GM18519 (cell line): ENCODE results near the gene ZBTB34.
"Not testable (repeated sequence)": the region's sequence is repeated elsewhere in the genome, so short reads cannot be mapped to it uniquely, and the experiment has no call there.

Source experiments
- ATAC-seq: cut with Tn5 transposase; IDR thresholded peaks from one replicate; pipeline ENCODE4 v1.9.1; 2021; ENCODE audit warnings: mild to moderate bottlenecking, moderate library complexity; ENCODE audit not compliant: unreplicated experiment, low FRiP score

The ZBTB34 gene, protein sequence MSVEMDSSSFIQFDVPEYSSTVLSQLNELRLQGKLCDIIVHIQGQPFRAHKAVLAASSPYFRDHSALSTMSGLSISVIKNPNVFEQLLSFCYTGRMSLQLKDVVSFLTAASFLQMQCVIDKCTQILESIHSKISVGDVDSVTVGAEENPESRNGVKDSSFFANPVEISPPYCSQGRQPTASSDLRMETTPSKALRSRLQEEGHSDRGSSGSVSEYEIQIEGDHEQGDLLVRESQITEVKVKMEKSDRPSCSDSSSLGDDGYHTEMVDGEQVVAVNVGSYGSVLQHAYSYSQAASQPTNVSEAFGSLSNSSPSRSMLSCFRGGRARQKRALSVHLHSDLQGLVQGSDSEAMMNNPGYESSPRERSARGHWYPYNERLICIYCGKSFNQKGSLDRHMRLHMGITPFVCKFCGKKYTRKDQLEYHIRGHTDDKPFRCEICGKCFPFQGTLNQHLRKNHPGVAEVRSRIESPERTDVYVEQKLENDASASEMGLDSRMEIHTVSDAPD

DNA sequence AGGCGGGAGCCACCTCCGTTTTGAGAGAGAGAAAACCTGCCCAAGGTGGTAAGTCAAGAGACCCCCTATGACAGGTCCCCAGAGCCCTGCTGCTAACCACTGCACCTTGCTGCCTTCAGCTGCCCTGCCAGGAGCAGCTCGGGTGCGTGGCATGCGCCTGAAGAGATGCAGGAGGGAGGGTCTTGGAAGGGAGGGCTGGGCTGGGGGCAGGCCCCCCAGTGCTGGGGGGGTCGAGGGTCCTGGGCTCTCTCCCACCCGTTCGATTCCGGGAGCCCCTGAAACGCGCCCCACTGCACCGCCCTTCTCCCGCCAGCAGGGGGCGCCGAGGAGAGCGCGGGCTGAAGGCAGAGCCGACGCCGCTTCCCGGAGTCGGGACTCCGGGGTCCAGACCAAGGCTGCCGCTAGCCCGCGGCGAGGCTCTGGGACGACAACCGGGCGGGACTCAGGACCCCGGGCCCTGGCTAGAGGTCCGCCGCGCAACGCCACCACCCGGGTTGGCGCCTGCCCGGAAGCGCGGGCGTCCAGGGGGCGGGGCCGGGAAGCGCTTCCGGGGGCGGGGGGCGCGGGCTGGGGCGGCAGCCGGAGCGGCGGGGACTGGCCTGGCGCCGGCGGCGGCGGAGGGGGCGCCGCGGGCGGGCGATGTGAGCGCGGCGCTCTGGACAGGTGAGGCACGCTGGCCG lies at the start of gene ZBTB34:
ZBTB34 (plus strand) TSS at position 563 of the 680 bp plus-strand sequence. CDS start 18,761 bp downstream, outside the sequence.
- peak; percentile 48 for ATAC-seq

DNA sequence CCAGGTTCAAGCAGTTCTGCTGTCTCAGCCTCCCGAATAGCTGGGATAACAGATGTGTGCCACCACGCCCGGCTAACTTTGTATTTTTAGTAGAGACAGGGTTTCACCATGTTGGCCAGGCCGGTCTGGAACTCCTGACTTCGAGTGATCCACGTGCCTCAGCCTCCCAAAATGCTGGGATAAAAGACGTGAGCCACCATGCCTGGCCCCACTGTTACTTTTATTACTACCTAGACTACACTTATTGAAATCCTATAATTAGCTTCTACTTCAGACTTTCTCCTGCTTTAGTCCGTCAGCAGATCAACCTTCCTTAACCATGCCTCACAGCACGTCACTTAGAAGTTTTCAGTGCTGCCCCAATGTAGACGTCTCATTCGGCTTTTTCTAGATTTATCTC lies 47.4 kb upstream of the ZBTB34 start:
- ATAC-seq = no peak

DNA sequence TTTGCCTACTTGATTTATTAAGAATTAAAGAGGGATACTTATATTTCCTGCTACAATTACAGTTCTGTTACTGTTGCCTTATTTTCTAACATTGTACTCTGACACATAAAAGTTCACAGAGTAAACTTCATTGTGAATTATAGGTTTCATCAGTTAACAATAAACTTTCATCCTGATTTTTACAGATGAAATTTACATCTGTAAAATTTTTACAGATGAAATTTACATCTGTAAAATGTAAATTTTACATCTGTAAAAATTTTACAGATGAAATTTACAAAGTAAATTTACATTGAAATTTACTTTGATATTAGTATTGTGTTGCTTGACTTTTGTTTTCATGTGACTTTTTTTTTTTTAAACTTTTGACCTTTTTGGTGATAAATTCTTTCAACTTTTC lies 46.3 kb upstream of the ZBTB34 start:
- ATAC-seq = no peak

DNA sequence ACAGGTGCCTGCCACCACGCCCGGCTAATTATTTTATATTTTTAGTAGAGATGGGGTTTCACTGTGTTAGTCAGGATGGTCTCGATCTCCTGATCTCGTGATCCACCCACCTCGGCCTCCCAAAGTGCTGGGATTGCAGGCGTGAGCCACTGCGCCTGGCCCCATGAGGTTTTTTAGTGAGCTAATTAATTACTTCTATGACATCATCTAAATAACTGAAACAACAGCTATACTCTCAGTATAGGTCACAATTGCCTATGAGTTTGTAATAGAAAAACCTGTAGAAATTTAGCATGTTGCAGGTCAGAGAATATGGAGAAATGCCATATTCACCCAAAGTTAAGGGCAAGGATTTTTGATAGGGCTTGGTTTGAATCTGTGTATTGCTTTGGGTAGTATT lies 42.8 kb upstream of the ZBTB34 start:
- not testable (repeated sequence) for ATAC-seq

DNA sequence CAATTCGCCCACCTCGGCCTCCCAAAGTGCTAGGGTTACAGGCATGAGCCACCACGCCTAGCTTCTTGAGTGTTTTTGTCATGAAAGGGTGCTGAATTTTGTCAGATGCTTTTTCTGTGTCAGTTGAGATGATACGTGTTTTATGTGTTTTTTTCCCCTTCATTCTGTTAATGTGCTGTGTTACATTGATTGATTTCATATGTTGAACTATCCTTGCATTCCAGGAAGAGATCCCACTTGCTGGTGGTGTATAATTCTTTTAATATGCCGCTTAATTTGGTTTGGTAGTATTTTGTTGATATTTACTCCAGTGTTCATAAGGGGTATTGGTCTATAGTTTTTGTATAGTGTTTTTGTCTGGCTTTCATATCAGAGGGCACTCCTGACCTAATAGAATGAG lies 42.0 kb upstream of the ZBTB34 start:
- ATAC-seq = no peak

DNA sequence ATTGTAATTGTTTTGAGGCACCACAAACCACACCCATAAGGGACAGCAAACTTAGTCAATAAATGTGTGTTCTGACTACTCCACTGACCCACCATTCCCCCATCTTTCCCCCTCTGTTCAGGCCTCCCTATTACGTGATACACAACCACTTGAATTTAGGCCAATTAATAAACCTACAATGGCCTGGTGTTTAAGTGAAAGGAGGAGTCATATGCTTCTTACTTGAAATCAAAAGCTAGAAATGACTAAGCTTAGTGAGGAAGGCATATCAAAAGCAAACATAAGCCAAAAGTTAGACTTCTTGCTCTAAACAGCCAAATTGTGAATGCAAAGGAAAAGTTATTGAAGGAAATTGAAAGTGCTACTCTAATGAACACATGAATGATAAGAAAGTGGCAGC lies 41.0 kb upstream of the ZBTB34 start:
- ATAC-seq = no peak

DNA sequence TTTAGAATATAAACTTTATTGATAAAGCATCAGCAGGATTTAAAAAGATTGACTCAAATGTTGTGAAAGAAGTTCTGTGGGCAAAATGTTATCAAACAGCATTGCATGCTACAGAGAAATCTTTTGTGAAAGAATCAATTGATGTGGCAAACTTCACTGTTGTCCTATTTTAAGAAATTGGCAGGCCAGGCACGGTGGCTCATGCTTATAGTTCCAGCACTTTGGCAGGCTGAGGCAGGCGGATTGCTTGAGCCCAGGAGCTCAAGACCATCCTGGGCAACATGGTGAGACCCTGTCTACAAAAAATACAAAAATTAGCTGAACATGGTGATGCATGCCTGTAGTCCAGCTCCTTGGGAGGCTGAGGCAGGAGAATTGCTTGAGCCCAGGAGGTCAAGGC lies 38.2 kb upstream of the ZBTB34 start:
- ATAC-seq = no peak

DNA sequence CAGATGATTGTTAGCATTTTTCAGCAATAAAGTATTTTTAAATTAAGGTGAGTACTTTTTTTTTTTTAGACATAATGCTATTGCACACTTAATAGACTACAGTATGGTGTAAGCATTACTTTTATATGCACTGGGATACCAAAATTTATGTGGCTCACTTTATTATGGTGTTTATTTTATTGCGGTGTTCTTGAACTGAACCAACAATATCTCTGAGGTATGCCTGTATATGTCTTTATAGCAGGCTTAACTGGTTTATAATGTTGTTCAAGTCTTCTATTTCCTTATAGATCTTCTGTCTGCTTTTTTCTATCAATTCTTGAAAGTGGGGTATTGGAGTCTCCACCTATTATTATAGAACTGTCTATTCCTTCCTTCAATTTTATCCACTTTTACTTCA lies 37.6 kb upstream of the ZBTB34 start:
- ATAC-seq = no peak

DNA sequence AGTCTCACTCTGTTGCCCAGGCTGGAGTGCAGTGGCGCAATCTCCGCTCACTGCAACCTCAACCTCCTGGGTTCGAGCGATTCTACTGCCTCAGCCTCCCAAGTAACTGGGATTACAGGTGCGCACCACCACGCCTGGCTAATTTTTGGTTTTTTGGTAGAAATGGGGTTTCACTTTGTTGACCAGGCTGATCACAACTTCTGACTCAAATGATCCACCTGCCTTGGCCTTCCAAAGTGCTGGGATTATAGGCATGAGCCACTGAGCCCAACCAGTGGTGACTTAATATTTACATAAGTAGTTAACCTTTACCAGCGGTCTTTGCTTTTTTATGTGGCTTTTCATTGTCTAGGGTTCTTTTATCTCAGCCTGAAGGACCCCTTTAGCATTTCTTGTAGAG lies 36.4 kb upstream of the ZBTB34 start:
- not testable (repeated sequence) for ATAC-seq

DNA sequence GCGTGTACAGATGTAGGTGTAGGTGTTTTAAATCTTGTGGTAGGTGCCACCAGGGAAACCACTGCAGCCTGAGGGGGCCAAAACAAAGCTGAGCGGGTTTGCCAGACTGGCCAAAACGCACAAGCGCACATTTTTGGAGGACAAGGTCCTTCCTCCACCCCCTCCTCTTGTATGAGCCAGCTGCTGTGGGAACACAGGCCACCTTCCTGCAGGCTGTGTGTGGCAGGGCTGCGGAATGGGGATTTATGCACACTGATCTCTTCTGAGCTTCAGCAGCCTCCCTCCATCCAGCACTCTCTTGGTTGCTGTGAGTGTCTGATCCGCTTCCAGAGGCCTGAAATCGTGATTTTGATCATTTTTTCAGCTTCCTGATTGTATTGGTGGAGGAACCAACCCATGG lies 33.2 kb upstream of the ZBTB34 start:
- no peak for ATAC-seq

DNA sequence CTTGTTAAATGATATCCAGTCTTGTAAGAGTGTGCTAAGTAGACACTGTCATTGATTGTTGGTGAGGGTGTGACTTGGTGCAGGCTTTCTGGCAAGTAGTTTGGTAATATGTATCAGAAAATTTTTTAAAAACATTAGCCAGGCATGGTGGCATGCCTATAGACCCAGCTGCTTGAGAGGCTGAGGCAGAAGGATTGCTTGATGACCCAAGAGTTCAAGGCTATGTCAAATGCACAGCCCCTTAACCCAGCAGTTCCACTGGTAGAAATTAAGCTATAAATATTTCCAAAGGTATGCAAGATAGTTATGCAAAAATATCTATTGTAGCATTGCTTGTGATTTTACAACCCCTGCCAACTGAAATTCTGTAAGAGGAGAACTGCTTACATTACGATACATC lies 31.4 kb upstream of the ZBTB34 start:
- ATAC-seq = no peak

DNA sequence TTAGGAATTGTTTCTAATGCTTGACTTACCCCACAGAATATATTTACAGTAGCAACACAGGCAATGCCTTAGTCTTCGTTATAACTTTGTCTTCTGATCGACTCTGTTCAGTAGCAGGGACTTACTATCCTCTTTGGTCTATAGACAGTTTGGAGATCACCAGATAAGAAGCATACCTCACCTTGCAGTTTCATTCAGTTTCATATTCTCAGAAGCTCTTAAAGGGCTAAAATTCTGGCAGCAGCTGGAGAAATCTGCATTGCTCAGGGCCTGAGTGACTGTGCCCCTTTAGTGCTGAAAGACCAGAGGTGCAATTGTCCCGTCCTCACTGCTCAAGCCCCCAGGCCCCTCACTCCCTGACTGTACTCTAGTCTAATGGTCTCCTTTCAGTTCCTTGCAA lies 29.6 kb upstream of the ZBTB34 start:
- ATAC-seq = no peak

DNA sequence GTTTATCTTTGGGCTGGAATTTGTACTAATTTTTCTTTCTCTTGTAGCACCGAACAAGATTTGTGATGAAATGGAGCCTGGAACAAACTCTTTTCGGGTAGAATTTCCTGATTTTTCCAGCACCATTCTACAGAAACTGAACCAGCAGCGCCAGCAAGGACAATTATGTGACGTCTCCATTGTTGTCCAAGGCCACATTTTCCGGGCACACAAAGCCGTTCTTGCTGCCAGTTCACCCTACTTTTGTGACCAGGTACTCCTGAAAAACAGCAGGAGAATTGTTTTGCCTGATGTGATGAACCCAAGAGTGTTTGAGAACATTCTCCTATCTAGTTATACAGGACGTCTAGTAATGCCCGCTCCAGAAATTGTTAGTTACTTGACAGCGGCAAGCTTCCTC lies 28.0 kb upstream of the ZBTB34 start:
- ATAC-seq = no peak

DNA sequence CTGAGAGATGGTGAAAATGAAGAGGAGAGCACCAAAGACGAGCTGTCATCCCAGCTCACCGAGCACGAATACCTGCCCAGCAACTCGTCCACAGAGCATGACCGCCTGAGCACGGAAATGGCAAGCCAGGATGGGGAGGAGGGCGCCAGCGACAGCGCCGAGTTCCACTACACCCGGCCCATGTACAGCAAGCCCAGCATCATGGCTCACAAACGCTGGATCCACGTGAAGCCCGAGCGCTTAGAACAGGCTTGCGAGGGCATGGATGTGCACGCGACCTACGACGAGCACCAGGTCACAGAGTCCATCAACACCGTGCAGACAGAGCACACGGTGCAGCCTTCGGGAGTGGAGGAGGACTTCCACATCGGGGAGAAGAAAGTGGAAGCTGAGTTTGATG lies 27.4 kb upstream of the ZBTB34 start:
- ATAC-seq = no peak

DNA sequence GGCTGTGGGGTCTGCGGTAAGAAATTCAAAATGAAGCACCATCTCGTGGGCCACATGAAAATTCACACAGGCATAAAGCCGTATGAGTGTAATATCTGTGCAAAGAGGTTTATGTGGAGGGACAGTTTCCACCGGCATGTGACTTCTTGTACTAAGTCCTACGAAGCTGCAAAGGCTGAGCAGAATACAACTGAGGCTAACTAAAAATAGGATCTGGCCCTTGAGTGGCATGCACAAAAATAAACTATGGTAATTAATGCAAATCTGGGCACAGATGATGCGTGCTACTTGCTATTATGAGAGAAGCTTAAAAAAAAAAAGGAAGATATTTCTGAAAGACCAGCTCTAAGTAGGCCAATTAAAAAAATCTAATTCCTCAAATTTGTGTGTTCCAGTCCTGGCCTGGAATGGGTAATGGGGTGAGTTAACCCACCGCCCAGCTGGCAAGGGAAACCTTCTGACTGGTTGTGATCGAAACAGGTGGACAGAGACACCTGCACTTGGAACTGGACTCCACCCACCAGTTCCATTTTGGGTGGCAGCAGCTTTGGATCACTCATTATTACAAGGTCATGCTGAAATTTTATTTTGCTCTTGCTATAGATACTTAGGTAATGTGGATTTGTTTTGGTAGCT lies 26.6 kb upstream of the ZBTB34 start:
- no peak for ATAC-seq

DNA sequence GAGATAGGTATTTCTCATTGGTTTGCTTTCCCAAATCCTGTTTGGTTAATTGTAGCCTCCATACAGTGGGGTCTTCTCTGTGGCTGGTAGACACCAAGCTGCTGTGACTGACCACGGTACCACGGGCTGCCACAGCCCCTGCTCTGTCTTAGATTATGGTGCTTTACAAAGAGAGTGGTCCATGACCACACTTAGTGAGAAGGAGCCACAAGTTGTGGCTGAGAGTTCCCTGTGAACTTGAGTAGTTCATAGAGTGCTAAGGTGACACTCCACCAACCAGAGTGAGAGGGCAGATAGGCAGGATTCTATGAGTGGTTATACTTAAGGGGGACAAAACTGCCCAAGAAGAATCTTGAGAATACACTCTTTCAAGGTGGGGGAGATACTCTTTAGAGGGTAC lies 25.8 kb upstream of the ZBTB34 start:
- ATAC-seq = no peak

DNA sequence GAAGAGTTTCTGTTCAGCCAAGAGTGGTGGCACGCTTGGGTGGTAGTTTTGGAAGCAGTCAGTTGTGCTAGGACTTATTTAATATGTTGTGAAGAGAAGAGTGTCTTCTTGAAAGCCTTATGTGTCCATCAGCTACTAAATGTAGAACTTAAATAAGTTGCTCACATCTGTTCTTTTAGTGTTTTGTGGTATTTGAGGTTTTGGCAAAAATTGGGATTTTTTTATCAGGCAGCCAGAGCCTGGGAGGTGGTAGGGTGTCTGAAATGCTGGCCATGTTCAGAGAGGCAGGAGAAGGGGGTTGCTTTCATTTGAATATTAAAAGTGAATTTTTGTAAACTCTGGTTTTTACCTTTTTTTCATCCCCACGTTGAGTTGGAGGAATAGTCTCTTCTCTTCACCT lies 24.2 kb upstream of the ZBTB34 start:
- no peak for ATAC-seq

DNA sequence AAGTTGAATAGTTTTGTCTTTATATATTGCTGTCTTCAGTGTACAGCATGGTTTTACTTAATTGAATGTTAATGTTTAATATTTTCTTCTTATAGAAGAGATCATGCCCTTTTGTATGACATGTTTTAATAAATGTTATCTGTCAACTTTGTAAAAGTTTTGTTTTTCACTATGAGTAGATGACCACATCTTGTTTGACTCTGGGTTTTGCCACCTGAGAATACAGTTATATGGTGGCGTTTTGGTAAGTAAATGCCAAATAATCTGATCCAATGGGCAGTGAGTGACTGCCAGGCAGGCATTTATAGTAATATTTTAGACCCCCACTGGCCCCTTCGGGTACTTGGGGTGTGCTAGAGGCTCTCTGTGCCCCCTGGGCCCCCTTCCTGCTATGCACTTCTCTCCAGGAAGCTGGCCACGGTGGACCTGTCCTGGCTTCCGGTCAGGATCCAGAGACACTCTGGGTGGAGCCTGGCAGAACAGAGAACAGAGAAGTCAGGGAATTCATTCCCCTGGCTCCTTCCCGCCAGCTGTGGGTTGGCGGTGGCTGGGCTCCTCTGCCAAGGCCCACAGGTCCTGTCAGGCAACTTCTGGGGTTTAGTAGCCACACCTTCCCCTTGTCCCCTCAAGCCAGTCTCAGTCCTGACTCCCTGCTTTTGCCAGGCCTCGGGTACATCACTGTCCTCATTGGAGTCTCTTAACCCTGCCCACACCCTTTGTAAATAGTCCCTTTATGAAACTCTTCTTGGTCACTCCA lies 22.2 kb upstream of the ZBTB34 start:
- ATAC-seq = no peak

DNA sequence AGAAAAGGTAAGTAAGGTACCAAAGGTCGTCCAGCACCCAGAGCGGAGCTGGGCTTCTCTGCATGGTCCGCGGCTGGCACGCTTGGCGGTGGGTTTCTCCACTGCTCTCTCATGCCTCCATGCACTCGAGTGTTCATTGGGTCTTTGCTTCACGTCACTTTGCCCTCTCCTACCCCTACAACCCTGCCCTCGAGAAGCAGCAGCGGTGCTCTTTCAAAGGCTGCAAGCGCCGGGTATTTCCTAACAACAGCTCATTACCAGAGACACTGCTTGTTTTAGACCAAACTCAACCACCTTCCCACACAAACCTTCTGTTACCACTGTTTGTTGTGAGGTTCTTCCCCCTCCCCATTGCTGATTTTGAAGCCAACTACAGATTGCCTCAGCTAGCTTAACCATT lies 21.5 kb upstream of the ZBTB34 start:
- ATAC-seq = no peak

DNA sequence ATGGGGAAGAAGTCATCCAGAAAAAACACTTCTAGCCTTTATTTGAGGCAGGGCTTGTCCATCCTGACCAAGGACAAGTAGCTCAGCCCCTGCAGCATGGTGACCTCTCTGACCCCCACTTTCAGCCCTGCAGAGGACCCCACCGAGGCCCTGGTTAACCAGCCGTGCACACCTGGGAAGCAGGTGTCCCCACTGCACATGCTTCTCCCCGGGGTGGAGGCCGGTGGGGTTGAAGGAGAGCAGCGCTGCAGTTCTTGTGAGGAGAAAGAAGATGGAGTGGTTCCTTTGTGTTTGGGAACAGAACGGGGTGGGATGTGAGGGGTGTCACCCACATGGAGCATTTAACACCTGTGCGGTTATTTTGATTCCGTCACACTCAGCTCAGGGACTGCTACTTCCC lies 21.1 kb upstream of the ZBTB34 start:
- ATAC-seq = no peak
